Measurements from ENCODE around the gene SLC38A9.

Gene SLC38A9

GRCh38 chr5:55592388-55593114, 119.6 kb downstream of the SLC38A9 start:
- Histone ChIP-seq H4K20me1 (ENCODE audit: insufficient read depth, low read length) (no peaks in the 10 kb centered on the region), H3K9ac (ENCODE audit: low read depth, low read length) (no peak overlapping the region), H3K9me3 (ENCODE audit: insufficient read depth, low read length, severe bottlenecking) (no peaks in the 10 kb centered on the region), H3K4me2 (ENCODE audit: insufficient read depth, low read length) (no peak overlapping the region), H3K27me3 (ENCODE audit: insufficient read depth, low read length, poor library complexity) (no peaks in the 10 kb centered on the region), H3K36me3 (ENCODE audit: insufficient read depth, low read length) (no peaks in the 10 kb centered on the region), H3K4me1 (ENCODE audit: insufficient read depth, low read length) (peaks cover 29% of the 10 kb centered on the region), H2AFZ (ENCODE audit: low read depth, low read length) (no peak overlapping the region), H3K27ac (ENCODE audit: low read length) (no peak overlapping the region), H3K4me3 (ENCODE audit: low read depth in 1 of 2, low read length in 2 of 2) (no peak overlapping the region), H3K79me2 (ENCODE audit: insufficient read depth, low read length) (no peaks in the 10 kb centered on the region)
- ATAC-seq (ENCODE audit: insufficient read depth, low read depth) (no peak), DNase-seq (no peak)
- no peak for TF ChIP-seq CTCF (IDR thresholded peaks at IDR 0.05; ENCODE audit: borderline replicate concordance, extremely low read depth, low read length, poor library complexity, severe bottlenecking)
- TF ChIP-seq EZH2 (IDR thresholded peaks at IDR 0.05; ENCODE audit: borderline replicate concordance, low read depth, low read length, severe bottlenecking): no peak

DNA sequence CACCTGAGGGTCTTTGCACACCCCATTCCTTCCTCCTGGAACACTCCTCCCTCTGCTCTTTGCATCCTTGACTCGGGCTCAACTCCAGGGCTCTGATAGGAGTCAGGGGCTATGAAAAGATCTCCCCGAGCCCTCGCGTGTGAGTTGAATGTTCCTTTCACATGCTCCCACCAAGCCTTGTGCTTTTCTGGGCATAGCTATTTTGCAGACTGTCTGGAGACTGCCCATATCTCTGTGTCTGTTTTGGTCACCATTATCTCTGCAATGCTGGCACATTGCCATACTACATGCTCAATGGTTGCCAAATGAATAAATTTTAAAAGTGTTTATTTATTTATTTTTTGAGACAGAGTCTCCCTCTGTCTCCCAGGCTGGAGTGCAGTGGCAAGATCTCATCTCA, 120.4 kb downstream of the SLC38A9 start:
- TF ChIP-seq CTCF (IDR thresholded peaks at IDR 0.05; ENCODE audit: borderline replicate concordance, extremely low read depth, low read length, poor library complexity, severe bottlenecking) (no peak), EZH2 (IDR thresholded peaks at IDR 0.05; ENCODE audit: borderline replicate concordance, low read depth, low read length, severe bottlenecking) (no peak)
- Histone ChIP-seq H3K9me3 (ENCODE audit: insufficient read depth, low read length, severe bottlenecking) (no peaks in the 10 kb centered on the region), H3K4me2 (ENCODE audit: insufficient read depth, low read length) (no peak overlapping the region; the same call in 1 of the 2 replicates), H4K20me1 (ENCODE audit: insufficient read depth, low read length) (no peaks in the 10 kb centered on the region), H3K4me3 (ENCODE audit: low read depth in 1 of 2, low read length in 2 of 2) (no peak overlapping the region), H3K4me1 (ENCODE audit: insufficient read depth, low read length) (peaks cover 29% of the 10 kb centered on the region), H2AFZ (ENCODE audit: low read depth, low read length) (peak overlapping the region; percentile 42; the same call in 1 of the 2 replicates), H3K27ac (ENCODE audit: low read length) (peak overlapping the region; percentile 71), H3K9ac (ENCODE audit: low read depth, low read length) (no peak overlapping the region), H3K27me3 (ENCODE audit: insufficient read depth, low read length, poor library complexity) (no peaks in the 10 kb centered on the region), H3K36me3 (ENCODE audit: insufficient read depth, low read length) (no peaks in the 10 kb centered on the region), H3K79me2 (ENCODE audit: insufficient read depth, low read length) (no peaks in the 10 kb centered on the region)
- ATAC-seq (ENCODE audit: insufficient read depth, low read depth) (no peak), DNase-seq (no peak)

- H3K27me3 ChIP-seq (ENCODE audit: insufficient read depth, low read length, poor library complexity): no peaks in the 10 kb centered on the region
- peak overlapping the region; percentile 38; the same call in 1 of the 2 replicates for H2AFZ ChIP-seq (ENCODE audit: low read depth, low read length)
- no peak overlapping the region for H3K9ac ChIP-seq (ENCODE audit: low read depth, low read length)
- H4K20me1 ChIP-seq (ENCODE audit: insufficient read depth, low read length): no peaks in the 10 kb centered on the region
- no peak for ATAC-seq (ENCODE audit: insufficient read depth, low read depth)
- TF ChIP-seq EZH2 (IDR thresholded peaks at IDR 0.05; ENCODE audit: borderline replicate concordance, low read depth, low read length, severe bottlenecking): no peak
- no peak overlapping the region for H3K4me3 ChIP-seq (ENCODE audit: low read depth in 1 of 2, low read length in 2 of 2)
- H3K4me2 ChIP-seq (ENCODE audit: insufficient read depth, low read length): no peak overlapping the region
- H3K9me3 ChIP-seq (ENCODE audit: insufficient read depth, low read length, severe bottlenecking): no peaks in the 10 kb centered on the region
- no peaks in the 10 kb centered on the region for H3K79me2 ChIP-seq (ENCODE audit: insufficient read depth, low read length)
- H3K27ac ChIP-seq (ENCODE audit: low read length): peak overlapping the region; percentile 41; the same call in 1 of the 2 replicates
- no peak for DNase-seq
- peaks cover 12% of the 10 kb centered on the region for H3K4me1 ChIP-seq (ENCODE audit: insufficient read depth, low read length)
- no peaks in the 10 kb centered on the region for H3K36me3 ChIP-seq (ENCODE audit: insufficient read depth, low read length)
Observed at GRCh38 chr5:55585206-55585610, 126.9 kb downstream of the SLC38A9 start.

DNA sequence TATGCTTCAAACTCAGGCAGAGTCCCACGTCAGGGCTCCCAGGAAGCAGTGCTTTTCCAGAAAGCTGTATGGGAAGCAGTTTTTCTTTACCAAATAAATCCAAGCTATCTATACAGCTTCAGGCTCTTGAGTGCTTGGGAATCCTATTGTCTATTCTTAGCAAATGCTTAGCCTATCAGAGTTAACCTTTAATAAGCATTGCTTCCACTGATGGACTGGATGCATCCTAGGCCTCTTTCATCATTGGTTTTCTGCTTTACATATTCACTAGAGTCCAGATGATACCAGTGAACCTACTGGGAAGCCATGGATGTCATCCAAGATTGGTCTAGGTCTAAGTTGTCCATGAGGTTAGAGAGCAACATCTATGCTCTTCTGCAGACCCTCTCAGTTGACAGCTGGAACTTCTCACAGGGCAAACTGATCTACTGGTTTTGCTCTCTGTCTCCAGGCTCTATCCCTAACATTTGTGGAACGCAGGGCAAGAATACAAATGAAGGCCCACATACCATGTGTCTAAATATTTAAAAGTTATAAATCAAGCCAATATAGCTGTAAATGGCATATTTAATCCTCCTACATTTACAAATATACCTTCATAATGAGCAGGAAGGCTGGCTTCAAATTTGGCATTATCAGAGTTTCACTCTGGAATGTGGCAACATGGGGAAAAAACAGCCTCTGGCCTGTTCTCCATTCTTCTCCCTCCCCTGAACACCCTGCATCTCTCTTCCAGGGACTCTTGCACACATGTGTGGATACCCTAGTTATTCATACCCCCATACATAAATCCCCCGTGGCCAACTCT, 127.5 kb downstream of the SLC38A9 start:
- Histone ChIP-seq H3K79me2 (ENCODE audit: insufficient read depth, low read length) (no peaks in the 10 kb centered on the region), H3K9me3 (ENCODE audit: insufficient read depth, low read length, severe bottlenecking) (no peaks in the 10 kb centered on the region), H3K36me3 (ENCODE audit: insufficient read depth, low read length) (no peaks in the 10 kb centered on the region), H3K27ac (ENCODE audit: low read length) (peak overlapping the region; percentile 41; the same call in 1 of the 2 replicates), H3K27me3 (ENCODE audit: insufficient read depth, low read length, poor library complexity) (no peaks in the 10 kb centered on the region), H3K9ac (ENCODE audit: low read depth, low read length) (no peak overlapping the region), H3K4me2 (ENCODE audit: insufficient read depth, low read length) (no peak overlapping the region), H2AFZ (ENCODE audit: low read depth, low read length) (peak overlapping the region; percentile 38; the same call in 1 of the 2 replicates), H3K4me1 (ENCODE audit: insufficient read depth, low read length) (peaks cover 11% of the 10 kb centered on the region), H4K20me1 (ENCODE audit: insufficient read depth, low read length) (no peaks in the 10 kb centered on the region), H3K4me3 (ENCODE audit: low read depth in 1 of 2, low read length in 2 of 2) (no peak overlapping the region)
- no peak for DNase-seq
- ATAC-seq (ENCODE audit: insufficient read depth, low read depth): no peak
- TF ChIP-seq CTCF (IDR thresholded peaks at IDR 0.05; ENCODE audit: borderline replicate concordance, extremely low read depth, low read length, poor library complexity, severe bottlenecking) (no peak), EZH2 (IDR thresholded peaks at IDR 0.05; ENCODE audit: borderline replicate concordance, low read depth, low read length, severe bottlenecking) (no peak)

All from DND-41 (cell line).